OCI-LY7 (cell line): Measurements from ENCODE around the gene PXMP4. TPM values are rescaled to one million over a fixed set of nuclear protein-coding genes. Genes with fewer than 3 reads are reported as not detected.
"Not testable (repeated sequence)": the region's sequence is repeated elsewhere in the genome, so short reads cannot be mapped to it uniquely, and the experiment has no call there.

Experiments used
- BruUV-seq: library from RNA; stranded (reverse); fragments of 400-500 nt; replicated peaks from 2 replicates; lab custom pipeline; 2021; lab: Mats Ljungman, UMichigan
- CTCF ChIA-PET: fragments of 300-600 bp; sonication (Branson Sonifier 250); formaldehyde crosslinking; loops from one replicate; lab custom pipeline; 2022; ENCODE audit warnings: antibody characterized with exemption; ENCODE audit not compliant: unreplicated experiment; lab: Charles Lee
- POLR2A ChIA-PET: fragments of 300-600 bp; sonication (Branson Sonifier 250); formaldehyde crosslinking; loops from one replicate; lab custom pipeline; 2022; ENCODE audit warnings: antibody characterized with exemption; lab: Charles Lee
- DNase-seq: peaks from one replicate; pipeline ENCODE4 v3.0.0-alpha.2; 2015; ENCODE audit warnings: low spot score
- H2AFZ ChIP-seq: fragments of 200-600 bp; sonication (generic), shearing (Covaris generic); 2 replicates; pipeline ENCODE4 v1.6.1; 2014; ENCODE audit warnings: mild to moderate bottlenecking, antibody characterized with exemption, low read length, moderate library complexity
- H3K27ac ChIP-seq: fragments of 200-600 bp; sonication (generic); 2 replicates; pipeline ENCODE4 v1.5.1; 2014; ENCODE audit warnings: mixed run types, low read depth, mild to moderate bottlenecking, moderate library complexity, low read length, inconsistent platforms; ENCODE audit not compliant: poor library complexity, severe bottlenecking
- H3K36me3 ChIP-seq: fragments of 200-600 bp; sonication (generic); 2 replicates; pipeline ENCODE4 v1.6.1; 2014; ENCODE audit warnings: mild to moderate bottlenecking, antibody characterized with exemption, low read length, moderate library complexity, mixed read lengths; ENCODE audit not compliant: insufficient read depth
- H3K4me1 ChIP-seq: fragments of 200-600 bp; sonication (generic); 2 replicates; pipeline ENCODE4 v1.5.1; 2014; ENCODE audit warnings: mild to moderate bottlenecking, low read length; ENCODE audit not compliant: insufficient read depth, poor library complexity, severe bottlenecking
- H3K4me2 ChIP-seq: fragments of 200-600 bp; sonication (generic); 2 replicates; pipeline ENCODE4 v1.6.1; 2014; ENCODE audit warnings: mild to moderate bottlenecking, low read length
- H3K4me3 ChIP-seq: fragments of 200-600 bp; sonication (generic); 2 replicates; pipeline ENCODE4 v1.5.1; 2014; ENCODE audit warnings: mild to moderate bottlenecking, low read depth, low read length; ENCODE audit not compliant: poor library complexity, severe bottlenecking
- H3K79me2 ChIP-seq: fragments of 200-600 bp; sonication (generic); 2 replicates; pipeline ENCODE4 v1.6.1; 2016; ENCODE audit warnings: low read depth, mild to moderate bottlenecking, low read length, moderate library complexity, mixed read lengths; ENCODE audit not compliant: insufficient read depth
- H3K9me2 ChIP-seq: fragments of 200-600 bp; sonication (generic); 2 replicates; pipeline ENCODE4 v1.6.1; 2016; ENCODE audit warnings: mild to moderate bottlenecking, low read length, mixed read lengths; ENCODE audit not compliant: insufficient read depth
- H3K9me3 ChIP-seq: fragments of 200-600 bp; sonication (generic); 2 replicates; pipeline ENCODE4 v1.6.1; 2014; ENCODE audit warnings: mild to moderate bottlenecking, mixed run types, low read length, mixed read lengths
- H4K20me1 ChIP-seq: fragments of 200-600 bp; sonication (generic); 2 replicates; pipeline ENCODE4 v1.6.1; 2014; ENCODE audit warnings: mild to moderate bottlenecking, antibody characterized with exemption, low read length, moderate library complexity, mixed read lengths; ENCODE audit not compliant: insufficient read depth
- CTCF ChIP-seq: fragments of 200-600 bp; sonication (generic); conservative IDR thresholded peaks from 2 replicates; pipeline ENCODE4 v1.5.1; 2014; ENCODE audit warnings: mild to moderate bottlenecking, antibody characterized with exemption, low read length, moderate library complexity, mixed read lengths
- EZH2phosphoT487 ChIP-seq: fragments of 200-600 bp; sonication (generic); IDR thresholded peaks from 2 replicates; pipeline ENCODE4 v1.6.1; 2018; ENCODE audit warnings: low read depth, borderline replicate concordance, mild to moderate bottlenecking, mixed run types, antibody characterized with exemption, low read length, moderate library complexity, mixed read lengths
- intact Hi-C: fragments of 100-400 bp; cut with micrococcal nuclease; formaldehyde crosslinking; loops from one replicate; pipeline ENCODE4 v1.10.0; 2022; ENCODE audit not compliant: unreplicated experiment
- total RNA-seq, 2 experiments: library from RNA; depleted of rRNA in 1 of 2; stranded (reverse); fragments of >200 nt in 1 of 2; shearing (Covaris generic) in 1 of 2; gene quantifications; 2 replicates each; pipeline ENCODE4 v1.2.3, GENCODE V29; 2014 to 2022

Gene PXMP4
- total RNA-seq, 2 experiments from 2014 or later, result 3.1 to 8.2 TPM

- CTCF ChIA-PET, result no interaction called here
- no TSS peak for BruUV-seq
- Histone ChIP-seq H2AFZ (no peak overlapping the region), H3K27ac (no peak overlapping the region), H4K20me1 (no peaks in the 10 kb centered on the region), H3K9me2 (no peaks in the 10 kb centered on the region), H3K9me3 (peaks cover 9% of the 10 kb centered on the region; the same call in 1 of the 2 replicates), H3K4me3 (no peak overlapping the region), H3K36me3 (peaks cover 37% of the 10 kb centered on the region), H3K4me1 (peaks cover 9% of the 10 kb centered on the region), H3K4me2 (no peak overlapping the region), H3K79me2 (no peaks in the 10 kb centered on the region)
- TF ChIP-seq EZH2phosphoT487 (no peak), CTCF (no peak)
- DNase-seq, result no peak
- intact Hi-C loops, result no loop called here
- POLR2A ChIA-PET, result interaction anchor here (0.6 kb wide), 2 partner anchors 104 to 174 kb away, joined by 3 read pairs; no protein-coding TSS in a partner anchor
These were observed 36.9 kb upstream of the PXMP4 start for GRCh38 chr20:33757046-33757445.

- peak overlapping the region; percentile 74 for H2AFZ ChIP-seq
- BruUV-seq, H3K4me3 ChIP-seq, H3K9me3 ChIP-seq, H4K20me1 ChIP-seq, H3K9me2 ChIP-seq, CTCF ChIA-PET, H3K4me1 ChIP-seq, intact Hi-C loops, H3K27ac ChIP-seq, H3K79me2 ChIP-seq: not testable (repeated sequence)
- POLR2A ChIA-PET, result interaction anchor here (0.7 kb wide), 1 partner anchor 23 kb away, joined by 3 read pairs; no protein-coding TSS in a partner anchor
- peaks cover 37% of the 10 kb centered on the region for H3K36me3 ChIP-seq
- DNase-seq, result peak; percentile 74
- H3K4me2 ChIP-seq, result peak overlapping the region; percentile 2; the same call in 1 of the 2 replicates
These were observed 35.9 kb upstream of the PXMP4 start for GRCh38 chr20:33755936-33756490.

GRCh38 chr20:33753763-33754162 lies 33.7 kb upstream of the PXMP4 start:
- H2AFZ ChIP-seq, result no peak overlapping the region
- ChIA-PET POLR2A (interaction anchor here (1.1 kb wide), 2 partner anchors 21 to 57 kb away, joined by 3 to 5 read pairs; partner anchors contain the start of gene CHMP4B), CTCF (no interaction called here)
- no peak overlapping the region for H3K4me2 ChIP-seq
- H4K20me1 ChIP-seq, result no peaks in the 10 kb centered on the region
- no peak overlapping the region for H3K27ac ChIP-seq
- no peaks in the 10 kb centered on the region for H3K9me2 ChIP-seq
- intact Hi-C loops, result no loop called here
- no peaks in the 10 kb centered on the region for H3K79me2 ChIP-seq
- TF ChIP-seq EZH2phosphoT487, result no peak
- no peak overlapping the region for H3K4me3 ChIP-seq
- H3K9me3 ChIP-seq, result peaks cover 9% of the 10 kb centered on the region; the same call in 1 of the 2 replicates
- peaks cover 9% of the 10 kb centered on the region for H3K4me1 ChIP-seq
- no peak for DNase-seq
- no TSS peak for BruUV-seq
- H3K36me3 ChIP-seq, result peaks cover 37% of the 10 kb centered on the region
